SK-N-SH (cell line): ENCODE measurements around the gene AFAP1L2. TPM values are rescaled to one million over a fixed set of nuclear protein-coding genes. Genes with fewer than 3 reads are reported as not detected.

Source experiments
- CTCF ChIA-PET: fragments of 300-600, 350-600 bp; formaldehyde crosslinking; extraction: SDS; loops from one replicate; lab custom pipeline; 2021; lab: Yijun Ruan, JAX
- POLR2A ChIA-PET: fragments of 350-600 bp; sonication (Branson Sonifier 250); formaldehyde crosslinking; extraction: SDS; loops from one replicate; lab custom pipeline; 2020; ENCODE audit warnings: antibody characterized with exemption, inconsistent platforms; lab: Yijun Ruan, JAX
- DNase-seq: peaks from one replicate; pipeline ENCODE4 v3.0.0; 2012
- H2AFZ ChIP-seq: fragments of 200-600 bp; sonication (generic); 2 replicates; pipeline ENCODE4 v1.8.1; 2016; ENCODE audit warnings: antibody characterized with exemption, mild to moderate bottlenecking, low read depth
- H3F3A ChIP-seq: fragments of 200-600 bp; sonication (generic); replicated peaks from 2 replicates; pipeline ENCODE3; 2016; ENCODE audit warnings: antibody characterized with exemption, mild to moderate bottlenecking; ENCODE audit not compliant: insufficient read depth
- H3K27ac ChIP-seq, 2 experiments: fragments of 200-500 bp in 1 of 2; fragments of 200-600 bp in 1 of 2; sonication (Bioruptor generic) in 1 of 2; sonication (generic), shearing (Covaris generic) in 1 of 2; 2 replicates each; pipeline versions ENCODE4 v1.5.1 to v1.6.1; 2014 to 2016; ENCODE audit warnings: low read depth in 2 of 2, inconsistent platforms in 1 of 2, low read length in 1 of 2, mild to moderate bottlenecking in 1 of 2, mixed read lengths in 1 of 2
- H3K27me3 ChIP-seq: fragments of 200-600 bp; sonication (generic), shearing (Covaris generic); 2 replicates; pipeline ENCODE4 v1.6.1; 2016; ENCODE audit warnings: mixed run types; ENCODE audit not compliant: insufficient read depth
- H3K36me3 ChIP-seq, 2 experiments: fragments of 200-500 bp in 1 of 2; fragments of 200-600 bp in 1 of 2; sonication (Bioruptor generic) in 1 of 2; sonication (generic) in 1 of 2; replicated peaks in 1 of 2; 2 replicates each; pipeline versions ENCODE3 to v1.5.1; 2014 to 2016; ENCODE audit warnings: low read length in 1 of 2, mild to moderate bottlenecking in 1 of 2; ENCODE audit not compliant: insufficient read depth in 2 of 2, control insufficient read depth in 1 of 2
- H3K4me1 ChIP-seq, 2 experiments: fragments of 200-500 bp in 1 of 2; fragments of 200-600 bp in 1 of 2; sonication (Bioruptor generic) in 1 of 2; sonication (generic), shearing (Covaris generic) in 1 of 2; 2 replicates each; pipeline versions ENCODE4 v1.5.1 to v1.6.1; 2014 to 2016; ENCODE audit warnings: low read depth in 1 of 2, low read length in 1 of 2, mixed run types in 1 of 2; ENCODE audit not compliant: insufficient read depth in 2 of 2, control insufficient read depth in 1 of 2
- H3K4me2 ChIP-seq: fragments of 200-600 bp; sonication (generic), shearing (Covaris generic); 2 replicates; pipeline ENCODE4 v1.6.1; 2017; ENCODE audit warnings: mixed run types
- H3K4me3 ChIP-seq, 2 experiments: fragments of 200-500 bp in 1 of 2; fragments of 200-600 bp in 1 of 2; sonication (Bioruptor generic) in 1 of 2; sonication (generic), shearing (Covaris generic) in 1 of 2; 2 replicates each; pipeline versions ENCODE4 v1.5.1 to v1.8.1; 2014 to 2016; ENCODE audit warnings: low read depth in 2 of 2, inconsistent platforms in 1 of 2, low read length in 1 of 2, mild to moderate bottlenecking in 1 of 2, mixed read lengths in 1 of 2, moderate library complexity in 1 of 2
- H3K79me2 ChIP-seq: fragments of 200-600 bp; sonication (generic); 2 replicates; pipeline ENCODE4 v1.8.1; 2017; ENCODE audit warnings: mild to moderate bottlenecking; ENCODE audit not compliant: insufficient read depth
- H3K9ac ChIP-seq: fragments of 200-600 bp; sonication (generic); 2 replicates; pipeline ENCODE4 v1.6.1; 2017; ENCODE audit warnings: mixed run types
- H3K9me2 ChIP-seq: fragments of 200-600 bp; sonication (generic); 2 replicates; pipeline ENCODE4 v1.6.1; 2017; ENCODE audit warnings: mixed run types
- H3K9me3 ChIP-seq: fragments of 200-600 bp; sonication (generic); 2 replicates; pipeline ENCODE4 v1.6.1; 2017; ENCODE audit warnings: mixed run types, mild to moderate bottlenecking, moderate library complexity
- H4K20me1 ChIP-seq: fragments of 200-600 bp; sonication (generic); 2 replicates; pipeline ENCODE4 v1.6.1; 2017; ENCODE audit warnings: mild to moderate bottlenecking, mixed run types; ENCODE audit not compliant: insufficient read depth
- CHD2 ChIP-seq: fragments of 150-350 bp; IDR thresholded peaks from 2 replicates; pipeline ENCODE4 v1.6.1; 2018; ENCODE audit warnings: low read length; ENCODE audit not compliant: partially characterized antibody
- ELF1 ChIP-seq: IDR thresholded peaks from 2 replicates; pipeline ENCODE4 v1.4.0; 2012
- EP300 ChIP-seq, 2 experiments: IDR thresholded peaks; 2 replicates each; pipeline versions ENCODE4 v1.4.0 to v1.6.1; 2012; ENCODE audit warnings: borderline replicate concordance in 1 of 2, low read depth in 1 of 2, low read length in 1 of 2
- EZH2phosphoT487 ChIP-seq: fragments of 200-600 bp; sonication (generic); IDR thresholded peaks from 2 replicates; pipeline ENCODE4 v1.6.1; 2017; ENCODE audit warnings: low read depth, mixed run types, mild to moderate bottlenecking, antibody characterized with exemption, moderate library complexity, borderline replicate concordance
- FOXM1 ChIP-seq: IDR thresholded peaks from 2 replicates; pipeline ENCODE4 v1.4.0; 2012; ENCODE audit warnings: low read depth, mild to moderate bottlenecking
- GATA2 ChIP-seq: sonication (generic); formaldehyde crosslinking; IDR thresholded peaks from 2 replicates; pipeline ENCODE4 v1.5.0; 2020; ENCODE audit warnings: mild to moderate bottlenecking, missing genetic modification reagents
- JUND ChIP-seq: IDR thresholded peaks from 2 replicates; pipeline ENCODE4 v1.4.0; 2012
- MEF2A ChIP-seq: IDR thresholded peaks from 2 replicates; pipeline ENCODE4 v1.4.0; 2012; ENCODE audit warnings: low read depth, borderline replicate concordance
- NFIC ChIP-seq: IDR thresholded peaks from 2 replicates; pipeline ENCODE4 v1.4.0; 2012; ENCODE audit warnings: borderline replicate concordance
- POLR2AphosphoS5 ChIP-seq: IDR thresholded peaks from 2 replicates; pipeline ENCODE4 v1.6.1; 2012; ENCODE audit warnings: low read depth, low read length
- RFX5 ChIP-seq: IDR thresholded peaks from 2 replicates; pipeline ENCODE4 v1.6.1; 2012; ENCODE audit warnings: mild to moderate bottlenecking, improper control_type of control experiment, low read length
- TAF1 ChIP-seq: IDR thresholded peaks from 2 replicates; pipeline ENCODE4 v1.6.1; 2012; ENCODE audit warnings: low read depth, mild to moderate bottlenecking, low read length, moderate library complexity, borderline replicate concordance
- TCF12 ChIP-seq: IDR thresholded peaks from 2 replicates; pipeline ENCODE4 v1.4.0; 2012
- USF1 ChIP-seq: IDR thresholded peaks from 2 replicates; pipeline ENCODE4 v1.4.0; 2012; ENCODE audit warnings: low read depth, borderline replicate concordance
- YY1 ChIP-seq: IDR thresholded peaks from 2 replicates; pipeline ENCODE4 v1.4.0; 2012; ENCODE audit warnings: low read depth, mild to moderate bottlenecking
- WGBS: methylation state at CpG from one replicate; pipeline ENCODE4 v1.1.6; 2017; ENCODE audit warnings: low lambda C conversion rate; 5-methylcytosine and 5-hydroxymethylcytosine counted together
- polyA plus RNA-seq, 3 experiments: library from polyadenylated mRNA; depleted of rRNA; stranded (reverse); fragments of >200 nt; gene quantifications; 2 replicates each; pipeline ENCODE4 v1.2.3, GENCODE V29; 2012
- TF ChIP-seq, protein P1 (sequence below): fragments of 150-350 bp; IDR thresholded peaks from 2 replicates; pipeline ENCODE4 v1.6.1; 2016; ENCODE audit warnings: mild to moderate bottlenecking, low read depth, low read length
- TF ChIP-seq, protein P2 (sequence below): IDR thresholded peaks from 2 replicates; pipeline ENCODE4 v1.4.0; 2012; ENCODE audit warnings: low read depth, borderline replicate concordance

The AFAP1L2 gene
- polyA plus RNA-seq, 1 of the 3 experiments (the other 2 are of a cell fraction) = 0.54 TPM

DNA sequence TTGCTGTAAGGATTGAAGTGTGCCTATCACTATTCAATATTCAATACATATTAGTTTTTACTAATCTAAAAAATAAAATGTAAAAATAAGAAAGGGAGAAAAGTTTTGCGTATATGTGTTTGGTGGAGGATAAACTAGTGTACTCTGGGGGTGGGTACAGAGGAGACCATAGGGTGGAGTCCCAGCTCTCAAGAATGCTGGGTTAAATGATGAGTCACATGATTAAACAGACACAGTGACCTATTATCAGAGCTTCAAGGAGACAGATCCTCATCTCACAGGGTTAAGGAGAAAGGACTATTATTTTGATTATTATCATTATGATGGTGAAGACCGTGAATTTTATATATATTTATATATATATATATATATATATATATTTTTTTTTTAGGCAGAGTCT lies 77.5 kb downstream of the AFAP1L2 start:
- TF ChIP-seq TCF12 (no peak), CHD2 (no peak), USF1 (no peak), RFX5 (no peak), POLR2AphosphoS5 (no peak), TAF1 (no peak), ELF1 (no peak), FOXM1 (no peak), YY1 (no peak), EZH2phosphoT487 (no peak), GATA2 (CRISPR knock-in tag) (no peak), NFIC (no peak), MEF2A (no peak), JUND (no peak)
- TF ChIP-seq, protein P1, sequence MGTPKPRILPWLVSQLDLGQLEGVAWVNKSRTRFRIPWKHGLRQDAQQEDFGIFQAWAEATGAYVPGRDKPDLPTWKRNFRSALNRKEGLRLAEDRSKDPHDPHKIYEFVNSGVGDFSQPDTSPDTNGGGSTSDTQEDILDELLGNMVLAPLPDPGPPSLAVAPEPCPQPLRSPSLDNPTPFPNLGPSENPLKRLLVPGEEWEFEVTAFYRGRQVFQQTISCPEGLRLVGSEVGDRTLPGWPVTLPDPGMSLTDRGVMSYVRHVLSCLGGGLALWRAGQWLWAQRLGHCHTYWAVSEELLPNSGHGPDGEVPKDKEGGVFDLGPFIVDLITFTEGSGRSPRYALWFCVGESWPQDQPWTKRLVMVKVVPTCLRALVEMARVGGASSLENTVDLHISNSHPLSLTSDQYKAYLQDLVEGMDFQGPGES = no peak
- TF ChIP-seq, protein P2, sequence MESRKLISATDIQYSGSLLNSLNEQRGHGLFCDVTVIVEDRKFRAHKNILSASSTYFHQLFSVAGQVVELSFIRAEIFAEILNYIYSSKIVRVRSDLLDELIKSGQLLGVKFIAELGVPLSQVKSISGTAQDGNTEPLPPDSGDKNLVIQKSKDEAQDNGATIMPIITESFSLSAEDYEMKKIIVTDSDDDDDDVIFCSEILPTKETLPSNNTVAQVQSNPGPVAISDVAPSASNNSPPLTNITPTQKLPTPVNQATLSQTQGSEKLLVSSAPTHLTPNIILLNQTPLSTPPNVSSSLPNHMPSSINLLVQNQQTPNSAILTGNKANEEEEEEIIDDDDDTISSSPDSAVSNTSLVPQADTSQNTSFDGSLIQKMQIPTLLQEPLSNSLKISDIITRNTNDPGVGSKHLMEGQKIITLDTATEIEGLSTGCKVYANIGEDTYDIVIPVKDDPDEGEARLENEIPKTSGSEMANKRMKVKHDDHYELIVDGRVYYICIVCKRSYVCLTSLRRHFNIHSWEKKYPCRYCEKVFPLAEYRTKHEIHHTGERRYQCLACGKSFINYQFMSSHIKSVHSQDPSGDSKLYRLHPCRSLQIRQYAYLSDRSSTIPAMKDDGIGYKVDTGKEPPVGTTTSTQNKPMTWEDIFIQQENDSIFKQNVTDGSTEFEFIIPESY = no peak
- H3K9me2 ChIP-seq = no peaks in the 10 kb centered on the region
- POLR2A ChIA-PET = no interaction called here
- no peak overlapping the region for H3K9ac ChIP-seq
- H4K20me1 ChIP-seq = no peaks in the 10 kb centered on the region
- no peaks in the 10 kb centered on the region for H3K27me3 ChIP-seq
- no peak overlapping the region for H2AFZ ChIP-seq
- no peak overlapping the region for H3K27ac ChIP-seq
- no peaks in the 10 kb centered on the region for H3K79me2 ChIP-seq
- H3F3A ChIP-seq = no peaks in the 10 kb centered on the region
- H3K4me2 ChIP-seq = no peak overlapping the region
- CTCF ChIA-PET = interaction anchor here (1.4 kb wide), 1 partner anchor 8 kb away, joined by 3 read pairs; no protein-coding TSS in a partner anchor
- 67% methylated on average over 2 of the region's 2 CpGs for WGBS
- DNase-seq = no peak
- H3K36me3 ChIP-seq = no peaks in the 10 kb centered on the region
- H3K4me1 ChIP-seq = peaks cover 0 to 12% of the 10 kb centered on the region in 2 experiments; a peak in 1 of 4 replicates
- H3K4me3 ChIP-seq = no peak overlapping the region
- no peaks in the 10 kb centered on the region for H3K9me3 ChIP-seq

DNA sequence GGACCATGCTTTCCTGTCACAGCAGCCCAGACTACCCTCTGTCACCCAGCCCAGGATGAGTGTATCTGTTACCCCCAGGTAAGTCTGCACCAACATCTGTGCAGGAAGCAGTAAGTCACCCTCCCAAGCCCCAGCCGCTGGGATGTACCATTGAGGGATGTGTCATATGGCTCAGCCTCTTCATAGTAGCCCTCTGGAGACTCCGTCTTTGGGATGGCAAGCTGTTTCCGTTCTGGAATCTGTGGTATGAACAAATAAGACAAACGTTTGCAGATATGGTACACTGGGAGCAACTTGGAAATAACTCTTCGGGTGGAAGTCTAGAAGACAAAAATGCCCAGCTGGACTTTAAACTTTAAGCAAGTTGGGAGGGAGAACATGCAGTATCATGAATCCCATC lies 81.3 kb downstream of the AFAP1L2 start:
- Histone ChIP-seq H3K9me2 (no peaks in the 10 kb centered on the region), H3F3A (no peaks in the 10 kb centered on the region), H3K27me3 (no peaks in the 10 kb centered on the region; the same call in 1 of the 2 replicates), H4K20me1 (no peaks in the 10 kb centered on the region), H3K27ac (no peak overlapping the region), H3K4me2 (no peak overlapping the region), H3K79me2 (no peaks in the 10 kb centered on the region), H3K9me3 (no peaks in the 10 kb centered on the region), H3K36me3 (no peaks in the 10 kb centered on the region), H2AFZ (no peak overlapping the region), H3K4me3 (no peak overlapping the region), H3K9ac (no peak overlapping the region), H3K4me1 (peaks cover 0 to 12% of the 10 kb centered on the region in 2 experiments; a peak in 1 of 4 replicates)
- ChIA-PET CTCF (interaction anchor here (1.0 to 3.3 kb wide), 2 partner anchors 18 to 19 kb away, joined by 3 to 17 read pairs; no protein-coding TSS in a partner anchor), POLR2A (no interaction called here)
- no peak for TF ChIP-seq EP300 (IDR thresholded peaks at IDR 0.05; ENCODE audit: borderline replicate concordance in 1 of 2, low read depth in 1 of 2, low read length in 1 of 2)
- DNase-seq = no peak
- whole genome bisulfite sequencing = 63% methylated on average over 5 of the region's 5 CpGs
